T-helper 1 cell treated with Interleukin-12 subunit alpha and Interleukin-12 subunit beta and Interleukin-4 antibody, amounts not matched to agents 30 μg/mL and 1 μg/mL, for 36 hours (primary cell): ENCODE data around the gene TRIM44.

Experiments used
- H3K27ac Mint-ChIP-seq: one replicate; pipeline ENCODE4 v1.8.0; 2021; ENCODE audit warnings: mild to moderate bottlenecking, mixed read lengths
- H3K27me3 Mint-ChIP-seq: one replicate; pipeline ENCODE4 v1.8.0; 2021; ENCODE audit warnings: low read depth, mixed read lengths
- H3K36me3 Mint-ChIP-seq: one replicate; pipeline ENCODE4 v1.8.0; 2021; ENCODE audit warnings: low read depth, mixed read lengths
- H3K4me1 Mint-ChIP-seq: one replicate; pipeline ENCODE4 v1.8.0; 2021; ENCODE audit warnings: low read depth, mixed read lengths
- H3K4me3 Mint-ChIP-seq: one replicate; pipeline ENCODE4 v1.8.0; 2021; ENCODE audit warnings: mild to moderate bottlenecking, moderate library complexity, mixed read lengths
- H3K9me3 Mint-ChIP-seq: one replicate; pipeline ENCODE4 v1.8.0; 2021; ENCODE audit warnings: mixed read lengths

Gene TRIM44

DNA sequence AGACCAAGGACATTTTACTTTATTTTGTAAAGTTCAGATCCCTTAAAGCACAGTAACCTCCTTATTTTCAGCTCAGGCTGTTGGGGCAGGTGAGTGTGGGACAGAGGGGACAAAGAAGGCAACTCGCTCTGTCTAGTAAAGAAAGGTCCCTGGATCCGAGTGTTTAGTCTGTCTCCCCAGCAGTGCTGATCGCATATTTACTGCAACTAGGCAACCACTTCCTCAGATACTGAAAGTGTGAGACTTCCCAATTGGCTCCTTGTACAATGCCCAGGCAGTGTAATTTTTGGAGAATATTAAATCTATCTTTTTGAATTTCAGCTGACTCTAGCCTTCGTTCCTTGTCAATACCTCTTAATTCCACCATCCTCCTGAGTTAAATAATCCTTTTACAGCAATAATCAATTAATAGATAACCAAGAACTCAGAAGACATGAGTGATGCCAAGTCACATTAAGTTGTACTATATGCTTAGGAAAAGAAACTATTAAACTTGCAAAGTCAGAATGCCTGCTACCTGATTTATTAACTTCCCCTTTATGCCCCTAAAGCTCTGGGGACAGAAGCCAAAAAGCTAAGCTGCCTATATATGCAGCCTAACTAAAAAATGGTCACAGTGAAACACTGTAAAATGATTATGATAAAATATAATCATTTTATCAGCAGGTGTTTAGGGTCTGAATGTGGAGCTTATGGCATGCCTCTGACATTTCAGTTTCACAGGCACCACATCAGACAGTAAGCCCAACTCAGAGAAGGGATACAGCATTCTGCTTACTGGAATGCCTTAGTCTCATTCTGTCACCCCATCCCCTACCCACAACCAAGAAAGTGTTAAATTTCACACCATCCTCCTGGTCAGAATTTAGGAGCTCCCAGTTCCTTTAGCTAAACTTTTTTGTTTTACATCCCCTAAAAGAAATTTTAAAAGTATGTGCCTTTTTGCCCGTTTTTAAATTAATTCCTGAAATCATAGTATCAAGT is 138.7 kb downstream of the TRIM44 start:
- Mint-ChIP-seq H3K9me3 (no peaks in the 10 kb centered on the region), H3K36me3 (no peaks in the 10 kb centered on the region), H3K27me3 (no peaks in the 10 kb centered on the region), H3K27ac (no peak overlapping the region), H3K4me1 (peaks cover 8% of the 10 kb centered on the region), H3K4me3 (no peak overlapping the region)

DNA sequence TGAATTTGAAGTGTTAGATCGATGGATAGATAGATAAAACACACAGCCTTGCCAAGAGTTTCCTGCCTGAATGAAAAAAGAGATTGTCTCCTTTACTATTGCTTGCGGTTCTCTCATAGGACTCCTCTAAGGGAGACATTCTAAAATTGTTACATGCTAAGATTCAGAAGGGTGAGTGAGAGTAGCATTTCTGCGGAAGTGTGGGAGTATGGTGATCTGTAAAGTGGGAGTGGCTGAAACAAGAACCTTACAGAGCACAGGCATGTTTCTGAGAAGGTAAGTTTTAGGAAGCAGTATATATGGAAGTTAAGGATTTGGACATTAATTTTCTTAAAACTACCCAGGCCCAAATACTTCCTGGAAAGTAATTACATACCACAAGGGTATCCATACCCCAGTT is 139.6 kb downstream of the TRIM44 start:
- Mint-ChIP-seq H3K27me3 (no peaks in the 10 kb centered on the region), H3K4me1 (peaks cover 8% of the 10 kb centered on the region), H3K27ac (no peak overlapping the region), H3K36me3 (no peaks in the 10 kb centered on the region), H3K9me3 (no peaks in the 10 kb centered on the region), H3K4me3 (no peak overlapping the region)

DNA sequence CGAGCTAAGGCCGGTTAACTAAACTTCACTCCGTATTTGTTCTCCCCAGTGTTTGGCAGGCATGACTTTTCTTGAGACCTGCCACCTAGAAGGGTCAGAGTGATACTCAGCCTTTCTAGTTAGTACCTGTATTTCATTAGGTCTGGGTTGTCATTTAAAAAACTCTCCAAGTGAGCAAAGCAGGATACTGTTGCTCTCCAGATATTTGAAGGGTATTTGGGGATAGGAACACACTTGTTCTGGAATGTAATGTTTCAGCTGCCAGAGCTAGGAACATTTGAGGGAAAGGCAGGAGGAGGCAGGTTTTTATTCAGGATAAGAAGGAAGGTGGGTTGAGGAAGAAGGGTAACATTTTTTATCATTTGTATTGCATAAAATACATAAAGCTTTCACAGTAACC is 140.1 kb downstream of the TRIM44 start:
- Mint-ChIP-seq H3K36me3 (no peaks in the 10 kb centered on the region), H3K4me3 (no peak overlapping the region), H3K4me1 (peaks cover 8% of the 10 kb centered on the region), H3K27ac (no peak overlapping the region), H3K27me3 (no peaks in the 10 kb centered on the region), H3K9me3 (no peaks in the 10 kb centered on the region)

DNA sequence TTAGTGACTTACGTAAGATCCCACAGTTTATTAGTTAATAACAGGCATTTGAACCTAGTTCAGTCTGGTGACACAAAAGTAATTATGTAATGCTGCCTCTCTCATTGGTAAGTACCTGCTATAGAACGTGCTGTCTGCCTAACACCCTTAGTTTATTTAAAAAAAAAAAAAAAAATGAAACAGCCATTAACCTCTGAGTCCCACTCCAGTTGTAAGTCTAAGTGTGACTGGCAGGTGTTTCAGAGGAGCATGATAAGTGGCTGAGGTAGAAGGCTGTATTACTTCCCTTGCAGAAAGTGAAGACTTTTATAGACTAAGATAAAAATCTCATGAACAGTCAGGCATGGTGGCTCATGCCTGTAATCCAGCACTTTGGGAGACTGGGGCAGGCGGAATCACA is 140.5 kb downstream of the TRIM44 start:
- peaks cover 8% of the 10 kb centered on the region for H3K4me1 Mint-ChIP-seq
- no peak overlapping the region for H3K27ac Mint-ChIP-seq
- H3K36me3 Mint-ChIP-seq: no peaks in the 10 kb centered on the region
- no peaks in the 10 kb centered on the region for H3K27me3 Mint-ChIP-seq
- H3K4me3 Mint-ChIP-seq: no peak overlapping the region
- H3K9me3 Mint-ChIP-seq: no peaks in the 10 kb centered on the region

- Mint-ChIP-seq H3K27ac (no peak overlapping the region), H3K4me3 (no peak overlapping the region), H3K9me3 (no peaks in the 10 kb centered on the region), H3K36me3 (no peaks in the 10 kb centered on the region), H3K27me3 (no peaks in the 10 kb centered on the region), H3K4me1 (peaks cover 8% of the 10 kb centered on the region)
These were observed 142.0 kb downstream of the TRIM44 start for GRCh38 chr11:35804451-35805040.

DNA sequence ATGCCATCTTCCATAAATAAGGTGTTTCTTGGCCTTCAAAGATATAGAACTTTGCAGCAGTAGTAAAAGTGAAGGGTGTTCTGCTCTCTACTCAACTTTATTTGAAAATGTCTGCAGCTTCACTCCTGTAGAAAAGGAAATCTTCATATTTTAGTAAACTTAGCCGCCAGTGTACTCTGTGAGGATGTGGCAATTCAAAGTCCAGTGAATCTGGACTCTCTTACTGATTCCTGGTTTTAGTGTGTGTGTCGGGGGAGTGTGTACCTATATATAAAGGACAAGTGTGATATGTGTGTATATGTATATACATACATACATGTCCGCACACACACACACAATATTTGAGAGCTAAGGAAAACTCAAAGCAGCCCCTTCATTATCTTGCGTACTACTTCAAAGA is 147.0 kb downstream of the TRIM44 start:
- Mint-ChIP-seq H3K4me3 (no peak overlapping the region), H3K27me3 (no peaks in the 10 kb centered on the region), H3K9me3 (no peaks in the 10 kb centered on the region), H3K36me3 (no peaks in the 10 kb centered on the region), H3K27ac (no peak overlapping the region), H3K4me1 (no peaks in the 10 kb centered on the region)

- H3K4me1 Mint-ChIP-seq: no peaks in the 10 kb centered on the region
- no peaks in the 10 kb centered on the region for H3K27me3 Mint-ChIP-seq
- H3K36me3 Mint-ChIP-seq: no peaks in the 10 kb centered on the region
- H3K9me3 Mint-ChIP-seq: no peaks in the 10 kb centered on the region
- no peak overlapping the region for H3K27ac Mint-ChIP-seq
- H3K4me3 Mint-ChIP-seq: no peak overlapping the region
These were observed 147.6 kb downstream of the TRIM44 start for GRCh38 chr11:35810045-35810645.

DNA sequence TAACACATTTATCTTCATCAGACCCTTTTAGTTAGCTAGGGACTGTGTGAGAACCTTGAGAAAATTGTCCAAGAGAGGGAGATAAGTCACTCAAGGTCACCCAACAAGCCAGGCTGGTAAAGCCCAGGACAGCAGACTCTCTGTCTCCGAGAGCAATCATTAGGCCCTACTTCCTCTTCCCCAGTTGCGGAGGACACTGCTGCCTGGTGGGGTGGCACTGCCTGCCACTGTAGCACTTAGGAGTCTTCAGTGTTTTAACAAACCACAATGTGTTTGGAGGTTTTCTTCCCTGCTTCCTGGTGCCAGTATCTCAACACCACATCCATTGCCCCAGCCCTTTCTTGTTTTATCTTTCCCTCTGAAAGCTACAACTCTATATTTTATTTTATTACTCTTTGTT is 149.2 kb downstream of the TRIM44 start:
- Mint-ChIP-seq H3K4me3 (no peak overlapping the region), H3K27ac (no peak overlapping the region), H3K36me3 (no peaks in the 10 kb centered on the region), H3K9me3 (no peaks in the 10 kb centered on the region), H3K4me1 (no peaks in the 10 kb centered on the region), H3K27me3 (no peaks in the 10 kb centered on the region)

DNA sequence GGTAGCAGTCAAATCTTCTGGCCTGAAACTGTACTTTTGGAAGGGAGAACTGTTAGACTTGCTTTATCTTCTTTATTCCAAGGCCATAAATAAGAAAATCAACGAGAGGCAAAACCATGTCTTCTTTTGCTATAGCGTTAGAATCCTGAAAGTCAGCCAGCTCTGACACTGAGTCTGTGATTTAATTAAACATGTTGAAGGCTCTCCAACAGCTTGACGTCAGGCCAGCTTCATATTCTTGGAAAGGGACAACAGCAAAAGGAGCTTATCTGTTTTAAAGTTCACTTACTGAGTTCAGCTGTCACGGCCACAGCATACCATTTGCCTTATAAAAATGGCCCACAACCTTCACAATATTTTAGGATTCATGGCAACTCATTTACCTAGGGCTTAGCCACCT is 150.3 kb downstream of the TRIM44 start:
- Mint-ChIP-seq H3K4me1 (no peaks in the 10 kb centered on the region), H3K36me3 (no peaks in the 10 kb centered on the region), H3K9me3 (no peaks in the 10 kb centered on the region), H3K27ac (no peak overlapping the region), H3K4me3 (no peak overlapping the region), H3K27me3 (no peaks in the 10 kb centered on the region)

DNA sequence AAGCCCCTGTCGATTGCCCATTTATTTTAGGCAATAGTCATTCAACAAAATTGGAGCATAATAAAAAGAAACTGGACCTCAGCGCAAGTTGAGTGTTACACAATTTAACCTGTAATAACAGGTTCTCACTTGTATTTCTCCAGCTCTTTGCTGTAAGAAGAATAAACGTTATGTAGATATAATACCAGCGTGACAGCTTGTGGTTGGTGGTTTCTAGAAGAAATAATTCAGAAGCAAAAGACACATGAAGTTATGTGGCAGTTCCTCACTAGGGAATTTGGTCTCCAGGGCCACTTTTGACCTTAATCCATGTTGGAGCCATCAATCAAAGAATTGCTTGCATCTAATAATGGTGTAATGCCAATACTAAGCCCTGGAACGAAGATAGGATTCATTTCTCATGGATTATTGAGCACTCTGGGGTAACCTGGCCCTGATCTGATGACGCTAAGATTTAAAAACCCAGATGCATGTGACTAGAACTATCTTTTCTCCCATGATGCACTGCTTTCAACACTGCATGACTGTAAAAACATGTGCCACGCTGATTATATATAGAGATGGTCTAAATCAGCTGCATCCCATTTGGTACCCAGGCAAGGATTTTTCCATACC is 151.6 kb downstream of the TRIM44 start:
- H3K36me3 Mint-ChIP-seq: no peaks in the 10 kb centered on the region
- H3K27ac Mint-ChIP-seq: no peak overlapping the region
- no peaks in the 10 kb centered on the region for H3K27me3 Mint-ChIP-seq
- no peaks in the 10 kb centered on the region for H3K9me3 Mint-ChIP-seq
- H3K4me1 Mint-ChIP-seq: no peaks in the 10 kb centered on the region
- no peak overlapping the region for H3K4me3 Mint-ChIP-seq

- Mint-ChIP-seq H3K27ac (no peak overlapping the region), H3K4me3 (no peak overlapping the region), H3K9me3 (no peaks in the 10 kb centered on the region), H3K27me3 (no peaks in the 10 kb centered on the region), H3K36me3 (no peaks in the 10 kb centered on the region), H3K4me1 (no peaks in the 10 kb centered on the region)
These were observed 152.2 kb downstream of the TRIM44 start for GRCh38 chr11:35814720-35815305.

DNA sequence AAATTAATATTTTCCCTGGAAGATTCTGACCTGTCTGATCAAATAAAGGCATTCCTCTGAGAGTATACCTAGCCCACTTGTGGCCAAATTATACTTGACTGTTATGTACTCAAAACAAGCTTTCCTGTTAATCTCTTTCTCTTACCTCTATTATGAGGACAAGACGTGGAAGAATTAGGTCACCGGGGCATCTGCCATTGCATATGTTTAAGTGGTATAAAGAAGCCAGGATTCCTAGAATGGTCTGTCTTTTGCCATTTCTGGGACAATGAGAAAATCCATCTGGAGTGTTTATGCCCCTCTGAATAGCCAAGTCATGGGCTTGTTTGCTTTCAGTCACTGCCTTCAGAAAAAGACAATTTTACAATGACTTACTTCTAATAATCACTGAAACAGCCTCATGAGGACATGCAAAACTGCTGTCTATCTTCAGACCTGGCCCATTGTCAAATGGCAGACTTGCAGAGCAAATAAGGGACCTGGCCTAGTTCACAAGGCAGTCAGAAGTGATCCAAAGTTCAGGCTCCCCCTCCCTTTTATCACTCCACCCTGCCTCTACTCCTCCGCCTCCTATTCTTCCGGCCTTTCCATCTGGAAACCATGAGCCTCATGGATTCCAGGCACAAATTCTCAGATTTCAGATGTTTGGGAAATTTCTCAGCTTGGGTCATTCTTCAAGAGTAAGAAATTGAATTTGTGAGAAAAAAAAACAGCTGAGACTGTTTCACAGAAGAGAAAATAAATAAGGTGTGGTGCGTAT is 153.2 kb downstream of the TRIM44 start:
- Mint-ChIP-seq H3K9me3 (no peaks in the 10 kb centered on the region), H3K36me3 (no peaks in the 10 kb centered on the region), H3K4me3 (no peak overlapping the region), H3K27ac (no peak overlapping the region), H3K4me1 (no peaks in the 10 kb centered on the region), H3K27me3 (no peaks in the 10 kb centered on the region)

DNA sequence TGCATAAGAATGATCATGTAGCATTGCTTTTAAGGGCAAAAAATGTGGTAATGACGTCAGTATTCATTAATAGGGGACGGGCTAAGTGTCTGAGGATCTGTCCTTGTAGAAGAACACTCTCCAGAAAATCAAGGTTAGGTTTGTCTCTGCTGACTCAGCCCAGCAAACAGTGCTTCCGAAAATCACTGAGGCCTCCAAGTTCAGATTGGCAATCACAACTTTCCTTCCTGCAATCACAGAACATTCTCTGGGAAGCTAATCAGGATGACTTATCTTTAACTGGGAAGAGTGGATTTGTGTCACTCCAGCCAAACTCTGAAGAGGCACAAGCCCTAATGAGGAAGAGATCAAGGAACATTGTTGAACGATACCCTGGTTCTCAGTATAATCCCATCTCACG is 158.0 kb downstream of the TRIM44 start:
- Mint-ChIP-seq H3K36me3 (no peaks in the 10 kb centered on the region), H3K4me1 (peaks cover 9% of the 10 kb centered on the region), H3K27ac (no peak overlapping the region), H3K4me3 (no peak overlapping the region), H3K9me3 (no peaks in the 10 kb centered on the region), H3K27me3 (peaks cover 4% of the 10 kb centered on the region)
